PFSK-1 (cell line): ENCODE measurements around the gene KRT33A.

Experiments used
- FOXP2 ChIP-seq: optimal IDR thresholded peaks from 2 replicates; pipeline ENCODE3; 2011; ENCODE audit warnings: borderline replicate concordance, control low read depth, inconsistent platforms; ENCODE audit not compliant: insufficient read depth; ENCODE audit errors: extremely low read length, extremely low read depth
- POLR2AphosphoS5 ChIP-seq: IDR thresholded peaks from 2 replicates; pipeline ENCODE4 v1.6.1; 2012; ENCODE audit warnings: low read depth, mild to moderate bottlenecking, control low read depth, low read length, moderate library complexity
- REST ChIP-seq, 2 experiments: IDR thresholded peaks; 2 replicates each; pipeline versions ENCODE4 v1.6.1 to v1.8.0; 2011 to 2012; ENCODE audit warnings: low read depth in 2 of 2, low read length in 2 of 2, control low read depth in 1 of 2, inconsistent platforms in 1 of 2, mild to moderate bottlenecking in 1 of 2, moderate library complexity in 1 of 2; ENCODE audit not compliant: insufficient read depth in 1 of 2
- SIN3A ChIP-seq: IDR thresholded peaks from 2 replicates; pipeline ENCODE4 v1.6.1; 2012; ENCODE audit warnings: mild to moderate bottlenecking, low read length, moderate library complexity, borderline replicate concordance; ENCODE audit not compliant: insufficient read depth
- TAF1 ChIP-seq: IDR thresholded peaks from 2 replicates; pipeline ENCODE4 v1.6.1; 2012; ENCODE audit warnings: low read length, control low read depth, borderline replicate concordance; ENCODE audit not compliant: insufficient read depth

Gene KRT33A

GRCh38 chr17:41328207-41328606 is 22.4 kb downstream of the KRT33A start:
- TF ChIP-seq FOXP2 = no peak
- TF ChIP-seq TAF1 = no peak
- TF ChIP-seq REST (IDR thresholded peaks at IDR 0.05; ENCODE audit: insufficient read depth in 1 of 2, low read depth in 2 of 2, low read length in 2 of 2) = no peak
- no peak for TF ChIP-seq SIN3A
- no peak for TF ChIP-seq POLR2AphosphoS5

- TF ChIP-seq SIN3A (no peak), FOXP2 (no peak), POLR2AphosphoS5 (no peak), REST (IDR thresholded peaks at IDR 0.05; ENCODE audit: insufficient read depth in 1 of 2, low read depth in 2 of 2, low read length in 2 of 2) (no peak), TAF1 (no peak)
These were observed 23.1 kb downstream of the KRT33A start for GRCh38 chr17:41327411-41328120.

GRCh38 chr17:41326173-41327145 is 24.2 kb downstream of the KRT33A start:
- TF ChIP-seq TAF1 (no peak), FOXP2 (no peak), REST (IDR thresholded peaks at IDR 0.05; ENCODE audit: insufficient read depth in 1 of 2, low read depth in 2 of 2, low read length in 2 of 2) (no peak), SIN3A (no peak), POLR2AphosphoS5 (no peak)

- TF ChIP-seq SIN3A = no peak
- no peak for TF ChIP-seq FOXP2
These were observed 25.0 kb downstream of the KRT33A start for GRCh38 chr17:41325611-41326010.

- TF ChIP-seq FOXP2 = no peak
- no peak for TF ChIP-seq TAF1
- no peak for TF ChIP-seq REST (IDR thresholded peaks at IDR 0.05; ENCODE audit: insufficient read depth in 1 of 2, low read depth in 2 of 2, low read length in 2 of 2)
- TF ChIP-seq POLR2AphosphoS5 = no peak
- TF ChIP-seq SIN3A = no peak
These were observed 25.5 kb downstream of the KRT33A start for GRCh38 chr17:41325126-41325525.
